WTC11 (cell line): ENCODE data around the gene TMEM154. TPM values are rescaled to one million over a fixed set of nuclear protein-coding genes. Genes with fewer than 3 reads are reported as not detected.

Experiments
- ATAC-seq: fragments of 200-7000 bp; cut with Tn5 transposase; 2 replicates; pipeline ENCODE4 v1.10.0; 2021; ENCODE audit warnings: mild to moderate bottlenecking, moderate library complexity
- CTCF ChIA-PET: fragments of 300-600 bp; sonication (Branson Sonifier 250); formaldehyde crosslinking; loops from one replicate; lab custom pipeline; 2021; ENCODE audit warnings: antibody characterized with exemption; lab: Charles Lee
- POLR2A ChIA-PET: fragments of 350-600 bp; sonication (Branson Sonifier 250); formaldehyde crosslinking; loops from one replicate; lab custom pipeline; 2021; ENCODE audit warnings: antibody characterized with exemption; lab: Charles Lee
- DNase-seq: peaks from one replicate; pipeline ENCODE4 v3.0.0; 2021; ENCODE audit warnings: low spot score
- H3K27ac Mint-ChIP-seq: 2 replicates; pipeline ENCODE4 v1.8.0; 2021; ENCODE audit warnings: mixed read lengths
- H3K27me3 Mint-ChIP-seq: 2 replicates; pipeline ENCODE4 v1.8.0; 2021; ENCODE audit warnings: low read depth, mild to moderate bottlenecking, moderate library complexity, mixed read lengths
- H3K36me3 Mint-ChIP-seq: 2 replicates; pipeline ENCODE4 v1.8.0; 2021; ENCODE audit warnings: mixed read lengths
- H3K4me1 Mint-ChIP-seq: 2 replicates; pipeline ENCODE4 v1.8.0; 2022; ENCODE audit warnings: mixed read lengths
- H3K4me3 Mint-ChIP-seq: 2 replicates; pipeline ENCODE4 v1.8.0; 2021; ENCODE audit warnings: mild to moderate bottlenecking, moderate library complexity, mixed read lengths
- H3K9me3 Mint-ChIP-seq: 2 replicates; pipeline ENCODE4 v1.8.0; 2021; ENCODE audit warnings: mixed read lengths
- CBFB ChIP-seq: sonication (generic); formaldehyde crosslinking; IDR thresholded peaks from 2 replicates; pipeline ENCODE4 v1.8.1; 2022; ENCODE audit warnings: mild to moderate bottlenecking, low read depth, missing genetic modification reagents
- ELF4 ChIP-seq: sonication (generic); formaldehyde crosslinking; IDR thresholded peaks from 2 replicates; pipeline ENCODE4 v1.8.1; 2022; ENCODE audit warnings: low read depth, mild to moderate bottlenecking, moderate library complexity, missing genetic modification reagents
- FOXP1 ChIP-seq: sonication (generic); formaldehyde crosslinking; IDR thresholded peaks from 2 replicates; pipeline ENCODE4 v1.8.0; 2022; ENCODE audit warnings: missing genetic modification reagents, mild to moderate bottlenecking, moderate library complexity, borderline replicate concordance
- HMGA2 ChIP-seq: fragments of 250-450 bp; sonication (Bioruptor Pico); IDR thresholded peaks from 2 replicates; pipeline ENCODE4 v1.4.0; 2021; ENCODE audit warnings: mild to moderate bottlenecking, moderate library complexity
- TEAD1 ChIP-seq: sonication (generic); formaldehyde crosslinking; IDR thresholded peaks from 2 replicates; pipeline ENCODE4 v1.8.0; 2022; ENCODE audit warnings: mild to moderate bottlenecking, missing genetic modification reagents
- TP53 ChIP-seq: sonication (generic); formaldehyde crosslinking; IDR thresholded peaks from 2 replicates; pipeline ENCODE4 v1.8.1; 2023; ENCODE audit warnings: mild to moderate bottlenecking, missing genetic modification reagents
- ZBTB21 ChIP-seq: sonication (generic); formaldehyde crosslinking; IDR thresholded peaks from 2 replicates; pipeline ENCODE4 v1.8.1; 2023; ENCODE audit warnings: mild to moderate bottlenecking, missing genetic modification reagents, borderline replicate concordance
- ZNF423 ChIP-seq: fragments of 250-450 bp; sonication (Bioruptor Pico); IDR thresholded peaks from 2 replicates; pipeline ENCODE4 v2.1.2; 2022; ENCODE audit warnings: mild to moderate bottlenecking, moderate library complexity
- total RNA-seq: library from RNA; stranded (reverse); gene quantifications from 3 replicates; pipeline ENCODE4 v1.2.3, GENCODE V29; 2021
- TF ChIP-seq, protein P1 (sequence below): sonication (generic); formaldehyde crosslinking; IDR thresholded peaks from 2 replicates; pipeline ENCODE4 v1.8.1; 2023; ENCODE audit warnings: mild to moderate bottlenecking, missing genetic modification reagents
- TF ChIP-seq, protein P2 (sequence below): sonication (generic); formaldehyde crosslinking; conservative IDR thresholded peaks from 2 replicates; pipeline ENCODE4 v1.8.1; 2022; ENCODE audit warnings: mild to moderate bottlenecking, missing genetic modification reagents
- TF ChIP-seq, protein P3 (sequence below): sonication (generic); formaldehyde crosslinking; IDR thresholded peaks from 2 replicates; pipeline ENCODE4 v1.8.0; 2023; ENCODE audit warnings: mild to moderate bottlenecking, missing genetic modification reagents
- TF ChIP-seq, protein P4 (sequence below): fragments of 250-450 bp; sonication (Bioruptor Pico); IDR thresholded peaks from 2 replicates; pipeline ENCODE4 v2.1.2; 2022; ENCODE audit warnings: mild to moderate bottlenecking, moderate library complexity
- TF ChIP-seq, protein P5 (sequence below): fragments of 250-450 bp; sonication (Bioruptor Pico); conservative IDR thresholded peaks from 2 replicates; pipeline ENCODE4 v1.9.0; 2021; ENCODE audit warnings: mild to moderate bottlenecking
- TF ChIP-seq, protein P6 (sequence below): sonication (generic); formaldehyde crosslinking; IDR thresholded peaks from 2 replicates; pipeline ENCODE4 v1.8.1; 2022; ENCODE audit warnings: low read depth, mild to moderate bottlenecking, moderate library complexity, missing genetic modification reagents, borderline replicate concordance
- TF ChIP-seq, protein P7 (sequence below): fragments of 250-450 bp; sonication (Bioruptor Pico); IDR thresholded peaks from 2 replicates; pipeline ENCODE4 v1.8.0; 2021; ENCODE audit warnings: mild to moderate bottlenecking
- TF ChIP-seq, protein P8 (sequence below): sonication (generic); formaldehyde crosslinking; IDR thresholded peaks from 2 replicates; pipeline ENCODE4 v1.8.1; 2023; ENCODE audit warnings: mild to moderate bottlenecking, missing genetic modification reagents

TMEM154 gene
- total RNA-seq, 1 experiment from 2014 or later: 2.1 TPM

DNA sequence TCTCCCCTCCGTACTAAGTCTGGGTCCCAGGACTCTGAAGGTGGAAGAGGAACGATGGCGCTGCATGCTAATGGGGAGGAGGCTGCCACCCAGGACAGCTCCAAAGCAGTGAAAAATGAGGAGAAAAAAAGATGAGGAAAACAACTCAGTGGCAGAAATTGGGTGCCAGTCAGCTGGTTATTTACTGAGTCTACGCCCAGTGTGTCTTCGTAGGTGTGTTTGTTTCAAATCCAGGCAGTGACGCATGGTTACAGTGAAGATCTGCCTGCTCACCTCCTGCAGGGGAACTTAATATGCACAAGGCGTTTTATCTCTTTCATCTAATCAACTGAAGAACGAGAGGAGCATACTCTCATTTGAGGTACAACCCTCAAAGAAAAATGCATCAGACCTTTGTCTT is 73.0 kb downstream of the TMEM154 start:
- CTCF ChIA-PET: interaction anchor here (3.6 kb wide), 1 partner anchor 99 kb away, joined by 14 read pairs; no protein-coding TSS in a partner anchor

DNA sequence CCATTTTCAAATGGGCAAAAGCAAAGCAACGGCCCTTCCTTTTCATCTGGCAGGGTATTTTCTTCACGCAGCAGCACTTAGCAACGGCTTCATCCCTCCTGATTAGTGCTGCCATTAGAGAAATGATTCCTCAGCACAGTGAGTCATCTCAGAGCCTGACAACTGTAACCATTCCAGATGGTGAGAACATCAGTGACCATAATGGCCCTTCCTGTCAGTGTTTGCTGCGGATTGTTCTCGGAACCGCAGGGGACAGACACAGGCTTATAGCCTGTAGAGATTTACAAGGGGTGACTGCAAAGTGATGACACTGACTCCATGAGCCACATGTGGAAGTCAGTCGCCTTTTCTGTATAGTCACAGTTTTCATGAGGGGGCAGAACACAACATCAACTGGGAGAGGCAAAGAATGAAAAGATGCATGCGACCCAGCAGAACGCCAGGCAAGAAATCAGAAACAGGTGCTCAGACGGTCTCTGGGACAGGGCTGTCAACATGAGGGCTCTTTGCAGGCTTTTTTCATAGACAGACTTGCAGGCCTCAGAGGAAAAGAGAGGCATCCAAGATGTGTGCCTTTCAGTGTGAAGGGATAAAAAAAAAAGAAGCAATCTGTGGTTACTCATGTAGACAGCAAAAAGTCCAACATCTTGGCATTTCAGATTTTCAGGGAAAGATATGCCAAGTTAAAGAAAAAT is 74.0 kb downstream of the TMEM154 start:
- H3K27me3 Mint-ChIP-seq: no peaks in the 10 kb centered on the region; the same call in 1 of the 2 replicates
- peak overlapping the region; percentile 21; the same call in 1 of the 2 replicates for H3K27ac Mint-ChIP-seq
- H3K4me1 Mint-ChIP-seq: peaks cover 47% of the 10 kb centered on the region
- peaks cover 8% of the 10 kb centered on the region; the same call in 1 of the 2 replicates for H3K36me3 Mint-ChIP-seq
- ChIA-PET CTCF (interaction anchor here (0.9 to 3.6 kb wide), 3 partner anchors 100 to 105 kb away, joined by 3 to 14 read pairs (median 4); no protein-coding TSS in a partner anchor), POLR2A (no interaction called here)
- DNase-seq (no peak), ATAC-seq (no peak; the same call in 1 of the 2 replicates)
- peaks cover 17% of the 10 kb centered on the region for H3K9me3 Mint-ChIP-seq
- TF ChIP-seq, protein P1, sequence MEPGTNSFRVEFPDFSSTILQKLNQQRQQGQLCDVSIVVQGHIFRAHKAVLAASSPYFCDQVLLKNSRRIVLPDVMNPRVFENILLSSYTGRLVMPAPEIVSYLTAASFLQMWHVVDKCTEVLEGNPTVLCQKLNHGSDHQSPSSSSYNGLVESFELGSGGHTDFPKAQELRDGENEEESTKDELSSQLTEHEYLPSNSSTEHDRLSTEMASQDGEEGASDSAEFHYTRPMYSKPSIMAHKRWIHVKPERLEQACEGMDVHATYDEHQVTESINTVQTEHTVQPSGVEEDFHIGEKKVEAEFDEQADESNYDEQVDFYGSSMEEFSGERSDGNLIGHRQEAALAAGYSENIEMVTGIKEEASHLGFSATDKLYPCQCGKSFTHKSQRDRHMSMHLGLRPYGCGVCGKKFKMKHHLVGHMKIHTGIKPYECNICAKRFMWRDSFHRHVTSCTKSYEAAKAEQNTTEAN (CRISPR knock-in tag): no peak
- TF ChIP-seq ELF4 (CRISPR knock-in tag) (no peak), ZBTB21 (CRISPR knock-in tag) (no peak), CBFB (no peak)
- TF ChIP-seq, protein P2, sequence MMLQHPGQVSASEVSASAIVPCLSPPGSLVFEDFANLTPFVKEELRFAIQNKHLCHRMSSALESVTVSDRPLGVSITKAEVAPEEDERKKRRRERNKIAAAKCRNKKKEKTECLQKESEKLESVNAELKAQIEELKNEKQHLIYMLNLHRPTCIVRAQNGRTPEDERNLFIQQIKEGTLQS: no peak
- TF ChIP-seq, protein P3, sequence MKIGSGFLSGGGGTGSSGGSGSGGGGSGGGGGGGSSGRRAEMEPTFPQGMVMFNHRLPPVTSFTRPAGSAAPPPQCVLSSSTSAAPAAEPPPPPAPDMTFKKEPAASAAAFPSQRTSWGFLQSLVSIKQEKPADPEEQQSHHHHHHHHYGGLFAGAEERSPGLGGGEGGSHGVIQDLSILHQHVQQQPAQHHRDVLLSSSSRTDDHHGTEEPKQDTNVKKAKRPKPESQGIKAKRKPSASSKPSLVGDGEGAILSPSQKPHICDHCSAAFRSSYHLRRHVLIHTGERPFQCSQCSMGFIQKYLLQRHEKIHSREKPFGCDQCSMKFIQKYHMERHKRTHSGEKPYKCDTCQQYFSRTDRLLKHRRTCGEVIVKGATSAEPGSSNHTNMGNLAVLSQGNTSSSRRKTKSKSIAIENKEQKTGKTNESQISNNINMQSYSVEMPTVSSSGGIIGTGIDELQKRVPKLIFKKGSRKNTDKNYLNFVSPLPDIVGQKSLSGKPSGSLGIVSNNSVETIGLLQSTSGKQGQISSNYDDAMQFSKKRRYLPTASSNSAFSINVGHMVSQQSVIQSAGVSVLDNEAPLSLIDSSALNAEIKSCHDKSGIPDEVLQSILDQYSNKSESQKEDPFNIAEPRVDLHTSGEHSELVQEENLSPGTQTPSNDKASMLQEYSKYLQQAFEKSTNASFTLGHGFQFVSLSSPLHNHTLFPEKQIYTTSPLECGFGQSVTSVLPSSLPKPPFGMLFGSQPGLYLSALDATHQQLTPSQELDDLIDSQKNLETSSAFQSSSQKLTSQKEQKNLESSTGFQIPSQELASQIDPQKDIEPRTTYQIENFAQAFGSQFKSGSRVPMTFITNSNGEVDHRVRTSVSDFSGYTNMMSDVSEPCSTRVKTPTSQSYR (CRISPR knock-in tag): no peak
- H3K4me3 Mint-ChIP-seq: no peak overlapping the region

More for the DNA sequence above, 73.0 kb downstream of the TMEM154 start:
- Mint-ChIP-seq H3K27ac (peak overlapping the region; percentile 28; the same call in 1 of the 2 replicates), H3K9me3 (peaks cover 17% of the 10 kb centered on the region), H3K4me1 (peaks cover 53% of the 10 kb centered on the region), H3K36me3 (peaks cover 8% of the 10 kb centered on the region; the same call in 1 of the 2 replicates), H3K27me3 (no peaks in the 10 kb centered on the region; the same call in 1 of the 2 replicates), H3K4me3 (no peak overlapping the region)
- ATAC-seq (no peak), DNase-seq (no peak)
- TF ChIP-seq HMGA2 (CRISPR knock-in tag) (no peak), FOXP1 (CRISPR knock-in tag) (no peak)
- POLR2A ChIA-PET: no interaction called here

DNA sequence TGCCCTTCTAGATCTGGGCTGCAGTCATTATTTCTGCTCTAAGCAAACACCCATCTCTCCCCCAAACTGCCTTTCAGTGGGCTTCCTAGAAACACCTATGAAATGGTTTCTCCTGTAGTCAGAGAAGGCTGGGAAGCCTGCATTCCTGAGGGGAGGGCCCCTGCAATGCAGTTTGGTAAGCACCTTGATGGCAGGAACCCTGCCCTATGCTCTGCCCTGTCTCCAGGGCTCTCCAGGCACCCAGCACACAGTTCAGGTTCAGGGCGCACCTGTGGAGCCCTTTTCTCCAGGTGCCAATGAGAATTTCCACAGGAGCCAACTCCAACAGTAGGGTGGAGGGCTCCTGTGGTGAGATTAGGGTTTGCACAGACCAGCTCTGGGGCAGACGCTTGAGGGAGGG is 74.8 kb downstream of the TMEM154 start:
- DNase-seq (peak; percentile 23), ATAC-seq (peak; percentile 72)
- peaks cover 8% of the 10 kb centered on the region; the same call in 1 of the 2 replicates for H3K36me3 Mint-ChIP-seq
- POLR2A ChIA-PET: no interaction called here
- H3K4me3 Mint-ChIP-seq: no peak overlapping the region
- peaks cover 39% of the 10 kb centered on the region for H3K4me1 Mint-ChIP-seq
- CTCF ChIA-PET: interaction anchor here (0.9 to 3.6 kb wide), 3 partner anchors 101 to 104 kb away, joined by 3 to 14 read pairs (median 4); no protein-coding TSS in a partner anchor
- no peaks in the 10 kb centered on the region; the same call in 1 of the 2 replicates for H3K27me3 Mint-ChIP-seq
- TF ChIP-seq, protein P4, sequence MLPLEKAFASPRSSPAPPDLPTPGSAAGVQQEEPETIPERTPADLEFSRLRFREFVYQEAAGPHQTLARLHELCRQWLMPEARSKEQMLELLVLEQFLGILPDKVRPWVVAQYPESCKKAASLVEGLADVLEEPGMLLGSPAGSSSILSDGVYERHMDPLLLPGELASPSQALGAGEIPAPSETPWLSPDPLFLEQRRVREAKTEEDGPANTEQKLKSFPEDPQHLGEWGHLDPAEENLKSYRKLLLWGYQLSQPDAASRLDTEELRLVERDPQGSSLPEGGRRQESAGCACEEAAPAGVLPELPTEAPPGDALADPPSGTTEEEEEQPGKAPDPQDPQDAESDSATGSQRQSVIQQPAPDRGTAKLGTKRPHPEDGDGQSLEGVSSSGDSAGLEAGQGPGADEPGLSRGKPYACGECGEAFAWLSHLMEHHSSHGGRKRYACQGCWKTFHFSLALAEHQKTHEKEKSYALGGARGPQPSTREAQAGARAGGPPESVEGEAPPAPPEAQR: no peak
- TF ChIP-seq, protein P5, sequence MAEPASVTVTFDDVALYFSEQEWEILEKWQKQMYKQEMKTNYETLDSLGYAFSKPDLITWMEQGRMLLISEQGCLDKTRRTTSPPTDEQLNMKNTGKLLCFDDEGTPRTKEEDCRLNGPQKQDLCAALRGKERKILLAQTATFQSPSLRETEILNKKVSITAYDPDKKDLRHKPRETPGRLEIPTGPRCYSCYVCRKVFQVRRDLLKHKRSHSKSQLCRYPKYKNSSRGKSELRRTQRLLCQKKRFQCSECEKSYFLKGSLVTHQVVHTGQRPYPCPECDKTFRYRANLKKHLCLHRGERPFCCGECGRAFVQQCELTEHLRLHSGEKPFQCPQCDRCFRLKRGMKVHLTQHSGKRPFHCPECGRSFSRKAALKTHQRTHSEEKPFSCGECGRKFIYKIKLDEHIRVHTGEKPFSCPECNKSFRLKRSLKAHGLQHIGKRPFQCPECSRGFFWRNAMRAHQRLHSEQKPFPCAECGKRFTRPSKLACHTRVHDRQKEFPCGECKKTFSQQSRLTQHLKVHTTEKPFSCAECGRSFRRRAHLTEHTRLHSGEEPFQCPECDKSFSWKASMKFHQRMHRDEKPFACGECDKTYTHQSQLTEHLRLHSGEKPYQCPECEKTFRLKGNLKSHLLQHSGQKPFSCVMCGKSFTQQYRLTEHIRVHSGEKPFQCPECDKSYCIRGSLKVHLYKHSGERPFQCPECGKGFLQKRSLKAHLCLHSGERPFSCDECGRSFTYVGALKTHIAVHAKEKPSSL (CRISPR knock-in tag): no peak
- TF ChIP-seq TEAD1 (CRISPR knock-in tag) (peak; percentile 31; the same call in 1 of the 2 replicates), TP53 (CRISPR knock-in tag) (no peak), ZNF423 (CRISPR knock-in tag) (0 out of 2 replicates have a peak, but pooled peaks have one; percentile 2)
- TF ChIP-seq, protein P6, sequence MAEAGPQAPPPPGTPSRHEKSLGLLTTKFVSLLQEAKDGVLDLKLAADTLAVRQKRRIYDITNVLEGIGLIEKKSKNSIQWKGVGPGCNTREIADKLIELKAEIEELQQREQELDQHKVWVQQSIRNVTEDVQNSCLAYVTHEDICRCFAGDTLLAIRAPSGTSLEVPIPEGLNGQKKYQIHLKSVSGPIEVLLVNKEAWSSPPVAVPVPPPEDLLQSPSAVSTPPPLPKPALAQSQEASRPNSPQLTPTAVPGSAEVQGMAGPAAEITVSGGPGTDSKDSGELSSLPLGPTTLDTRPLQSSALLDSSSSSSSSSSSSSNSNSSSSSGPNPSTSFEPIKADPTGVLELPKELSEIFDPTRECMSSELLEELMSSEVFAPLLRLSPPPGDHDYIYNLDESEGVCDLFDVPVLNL (CRISPR knock-in tag): no peak
- TF ChIP-seq, protein P7, sequence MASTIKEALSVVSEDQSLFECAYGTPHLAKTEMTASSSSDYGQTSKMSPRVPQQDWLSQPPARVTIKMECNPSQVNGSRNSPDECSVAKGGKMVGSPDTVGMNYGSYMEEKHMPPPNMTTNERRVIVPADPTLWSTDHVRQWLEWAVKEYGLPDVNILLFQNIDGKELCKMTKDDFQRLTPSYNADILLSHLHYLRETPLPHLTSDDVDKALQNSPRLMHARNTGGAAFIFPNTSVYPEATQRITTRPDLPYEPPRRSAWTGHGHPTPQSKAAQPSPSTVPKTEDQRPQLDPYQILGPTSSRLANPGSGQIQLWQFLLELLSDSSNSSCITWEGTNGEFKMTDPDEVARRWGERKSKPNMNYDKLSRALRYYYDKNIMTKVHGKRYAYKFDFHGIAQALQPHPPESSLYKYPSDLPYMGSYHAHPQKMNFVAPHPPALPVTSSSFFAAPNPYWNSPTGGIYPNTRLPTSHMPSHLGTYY (CRISPR knock-in tag): no peak
- TF ChIP-seq, protein P8, sequence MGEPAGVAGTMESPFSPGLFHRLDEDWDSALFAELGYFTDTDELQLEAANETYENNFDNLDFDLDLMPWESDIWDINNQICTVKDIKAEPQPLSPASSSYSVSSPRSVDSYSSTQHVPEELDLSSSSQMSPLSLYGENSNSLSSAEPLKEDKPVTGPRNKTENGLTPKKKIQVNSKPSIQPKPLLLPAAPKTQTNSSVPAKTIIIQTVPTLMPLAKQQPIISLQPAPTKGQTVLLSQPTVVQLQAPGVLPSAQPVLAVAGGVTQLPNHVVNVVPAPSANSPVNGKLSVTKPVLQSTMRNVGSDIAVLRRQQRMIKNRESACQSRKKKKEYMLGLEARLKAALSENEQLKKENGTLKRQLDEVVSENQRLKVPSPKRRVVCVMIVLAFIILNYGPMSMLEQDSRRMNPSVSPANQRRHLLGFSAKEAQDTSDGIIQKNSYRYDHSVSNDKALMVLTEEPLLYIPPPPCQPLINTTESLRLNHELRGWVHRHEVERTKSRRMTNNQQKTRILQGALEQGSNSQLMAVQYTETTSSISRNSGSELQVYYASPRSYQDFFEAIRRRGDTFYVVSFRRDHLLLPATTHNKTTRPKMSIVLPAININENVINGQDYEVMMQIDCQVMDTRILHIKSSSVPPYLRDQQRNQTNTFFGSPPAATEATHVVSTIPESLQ (CRISPR knock-in tag): no peak
- no peak overlapping the region for H3K27ac Mint-ChIP-seq
- H3K9me3 Mint-ChIP-seq: peaks cover 17% of the 10 kb centered on the region
